Calu3 (cell line): ENCODE data around the gene NOVA2. TPM values are rescaled to one million over a fixed set of nuclear protein-coding genes. Genes with fewer than 3 reads are reported as not detected.

ENCODE experiments used
- BruUV-seq: library from RNA; stranded (reverse); fragments of 400-500 nt; replicated peaks from 2 replicates; lab custom pipeline; 2021; lab: Mats Ljungman, UMichigan
- CTCF ChIA-PET: fragments of 300-600 bp; sonication (Branson Sonifier 250); formaldehyde crosslinking; loops from one replicate; lab custom pipeline; 2022; ENCODE audit warnings: antibody characterized with exemption; lab: Charles Lee
- DNase-seq: peaks from one replicate; pipeline ENCODE4 v3.0.0; 2022
- H3K27ac Mint-ChIP-seq: one replicate; pipeline ENCODE4 v1.8.0; 2022; ENCODE audit warnings: mixed read lengths; ENCODE audit not compliant: unreplicated experiment
- H3K27me3 Mint-ChIP-seq: one replicate; pipeline ENCODE4 v1.8.0; 2022; ENCODE audit warnings: mixed read lengths; ENCODE audit not compliant: unreplicated experiment
- H3K36me3 Mint-ChIP-seq: one replicate; pipeline ENCODE4 v1.8.0; 2022; ENCODE audit warnings: mild to moderate bottlenecking, moderate library complexity, mixed read lengths; ENCODE audit not compliant: insufficient read depth, unreplicated experiment
- H3K4me1 Mint-ChIP-seq: one replicate; pipeline ENCODE4 v1.8.0; 2022; ENCODE audit warnings: mild to moderate bottlenecking, low read depth, mixed read lengths; ENCODE audit not compliant: unreplicated experiment
- H3K4me3 Mint-ChIP-seq: one replicate; pipeline ENCODE4 v1.8.0; 2022; ENCODE audit warnings: mild to moderate bottlenecking, low read depth, moderate library complexity, mixed read lengths; ENCODE audit not compliant: unreplicated experiment
- H3K9me3 Mint-ChIP-seq: one replicate; pipeline ENCODE4 v1.8.0; 2022; ENCODE audit warnings: low read depth, mixed read lengths; ENCODE audit not compliant: unreplicated experiment
- CTCF ChIP-seq: fragments of 200-600 bp; IDR thresholded peaks from one replicate; pipeline ENCODE4 v1.8.0; 2022; ENCODE audit warnings: antibody characterized with exemption; ENCODE audit not compliant: unreplicated experiment
- intact Hi-C: fragments of 100-400 bp; cut with micrococcal nuclease; formaldehyde crosslinking; loops from one replicate; pipeline ENCODE4 v1.10.0; 2022; ENCODE audit not compliant: unreplicated experiment
- microRNA-seq: library from miRNA; unstranded; fragments of <30 nt; microRNA quantifications from one replicate; pipeline ENCODE4 v1.2.0, GENCODE V29; 2022
- total RNA-seq: library from RNA; stranded (reverse); gene quantifications from 2 replicates; pipeline ENCODE4 v1.2.3, GENCODE V29; 2022

NOVA2 gene
- total RNA-seq, 1 experiment from 2014 or later = not detected

GRCh38 chr19:45883881-45884681 is 89.6 kb downstream of the NOVA2 start:
- TF ChIP-seq CTCF = no peak
- intact Hi-C loops = no loop called here
- CTCF ChIA-PET = interaction anchor here (0.7 kb wide), 1 partner anchor 486 kb away, joined by 3 read pairs; no protein-coding TSS in a partner anchor

More at GRCh38 chr19:45883881-45884681, 89.6 kb downstream of the NOVA2 start:
- H3K4me3 Mint-ChIP-seq = peak overlapping the region; percentile 70
- H3K27me3 Mint-ChIP-seq = no peaks in the 10 kb centered on the region
- peak overlapping the region; percentile 23 for H3K27ac Mint-ChIP-seq
- H3K36me3 Mint-ChIP-seq = peaks cover 54% of the 10 kb centered on the region
- no peak for DNase-seq
- no TSS peak for BruUV-seq
- peaks cover 34% of the 10 kb centered on the region for H3K4me1 Mint-ChIP-seq
- no peaks in the 10 kb centered on the region for H3K9me3 Mint-ChIP-seq

Small RNA genes lying within 50 kb of the gene (microRNA-seq; reads per million reads assigned to microRNA genes)
- 479 reads per million, percentile 77 among the genes with 10 or more reads in this experiment for gene MIR769

Other genes starting within 250 kb of the NOVA2 start
- gene FBXO46, start 243.0 kb downstream of the NOVA2 start, total RNA-seq = 43.8 and 53.6 TPM in 2 replicates
- gene MEIOSIN, start 240.4 kb downstream of the NOVA2 start, total RNA-seq = not detected in 2 replicates
- gene SIX5, start 204.6 kb downstream of the NOVA2 start, total RNA-seq = 12.9 and 15.0 TPM in 2 replicates
- 70.8 and 76.0 TPM in 2 replicates for gene DMPK, start 191.4 kb downstream of the NOVA2 start, total RNA-seq
- gene DMWD, start 181.0 kb downstream of the NOVA2 start, total RNA-seq = 74.9 and 76.9 TPM in 2 replicates
- gene RSPH6A, start 158.6 kb downstream of the NOVA2 start, total RNA-seq = 0.44 and 0.52 TPM in 2 replicates
- 130 and 135 TPM in 2 replicates for gene SYMPK, start 110.7 kb downstream of the NOVA2 start, total RNA-seq
- gene FOXA3, start 109.5 kb downstream of the NOVA2 start, total RNA-seq = 12.1 and 19.9 TPM in 2 replicates
- 36.9 and 37.4 TPM in 2 replicates for gene IRF2BP1, start 87.7 kb downstream of the NOVA2 start, total RNA-seq
- gene MYPOP, start 71.3 kb downstream of the NOVA2 start, total RNA-seq = 11.9 and 13.1 TPM in 2 replicates
- not detected in 2 replicates for gene NANOS2, start 59.1 kb downstream of the NOVA2 start, total RNA-seq
- 31.0 and 32.7 TPM in 2 replicates for gene CCDC61, start 21.6 kb upstream of the NOVA2 start, total RNA-seq
- gene PGLYRP1, start 49.2 kb upstream of the NOVA2 start, total RNA-seq = not detected in 2 replicates
- not detected in 2 replicates for gene IGFL4, start 67.1 kb upstream of the NOVA2 start, total RNA-seq
- gene IGFL3, start 150.8 kb upstream of the NOVA2 start, total RNA-seq = not detected in 2 replicates
- gene IGFL2, start 174.4 kb upstream of the NOVA2 start, total RNA-seq = not detected in 2 replicates